Right ventricle myocardium superior (tissue), 1 donor: ENCODE data around the gene CFAP99. TPM values are rescaled to one million over a fixed set of nuclear protein-coding genes. Genes with fewer than 3 reads are reported as not detected.
A peak's percentile ranks its signal among the peaks of the same experiment; 100 is the strongest.
"Not testable (repeated sequence)": the region's sequence is repeated elsewhere in the genome, so short reads cannot be mapped to it uniquely, and the experiment has no call there.

ENCODE experiments used
- ATAC-seq: fragments of 200-7000 bp; cut with Tn5 transposase; one replicate; pipeline ENCODE4 v1.9.1; 2020; ENCODE audit warnings: mild to moderate bottlenecking; ENCODE audit not compliant: poor library complexity
- DNase-seq: peaks from one replicate; pipeline ENCODE4 v3.0.0-alpha.2; 2020
- intact Hi-C: fragments of 100-400 bp; cut with DNase I; formaldehyde crosslinking; loops from one replicate; pipeline ENCODE4 v1.11.2; 2022
- total RNA-seq: library from RNA; stranded (reverse); fragmentation: NEBNext Ultra II Directional; extraction: Animal tissue kit (Norgen Biotek cat#: 25700); gene quantifications from one replicate; pipeline ENCODE4 v1.2.1, GENCODE V29; 2021
- donor health status: DM: no; HTN: yes; CAD: no; lungs with severe emphysema.

The CFAP99 gene
- total RNA-seq, 1 donor from 2014 or later = not detected

DNA sequence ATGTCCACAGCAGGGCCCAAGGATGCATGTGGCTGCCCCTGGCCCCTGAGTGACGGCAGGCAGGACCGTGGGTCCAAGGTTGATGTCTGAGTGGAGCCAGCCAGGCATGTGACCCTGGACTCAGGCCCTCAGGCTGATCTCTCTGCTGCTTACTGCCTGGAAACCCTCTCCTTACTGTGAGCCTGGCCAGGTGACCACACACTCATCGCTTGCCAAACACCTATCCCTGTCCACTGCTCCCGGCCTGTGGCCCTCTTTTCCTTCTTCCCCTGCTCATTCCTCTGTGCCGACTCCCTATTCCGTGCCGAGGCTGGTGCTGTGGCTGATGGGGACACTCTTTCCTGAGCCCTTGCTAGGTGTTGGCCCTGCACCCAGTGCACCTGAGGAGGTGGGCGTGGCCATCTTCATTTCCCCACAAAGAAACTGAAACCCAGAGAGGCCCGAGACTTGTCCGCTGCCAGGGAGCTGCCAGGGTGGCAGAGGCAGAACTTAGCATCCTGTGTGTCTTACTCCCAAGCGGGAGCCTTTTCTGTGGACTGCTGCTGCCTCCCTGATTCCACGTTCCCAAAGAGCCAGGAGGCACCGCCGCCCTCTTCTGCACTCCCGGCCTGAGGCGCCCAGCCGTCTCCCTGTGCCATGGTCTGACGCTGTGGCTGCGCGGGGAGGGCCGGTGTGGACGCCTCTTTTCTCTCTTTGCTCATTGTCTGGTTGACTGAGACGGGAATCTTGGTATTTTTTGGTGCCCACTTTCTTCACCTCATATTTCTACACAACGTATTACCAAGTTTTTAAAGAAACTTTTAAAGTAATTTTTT, 38.9 kb downstream of the CFAP99 start:
- no peak for ATAC-seq
- no peak for DNase-seq
- intact Hi-C loops = no loop called here

DNA sequence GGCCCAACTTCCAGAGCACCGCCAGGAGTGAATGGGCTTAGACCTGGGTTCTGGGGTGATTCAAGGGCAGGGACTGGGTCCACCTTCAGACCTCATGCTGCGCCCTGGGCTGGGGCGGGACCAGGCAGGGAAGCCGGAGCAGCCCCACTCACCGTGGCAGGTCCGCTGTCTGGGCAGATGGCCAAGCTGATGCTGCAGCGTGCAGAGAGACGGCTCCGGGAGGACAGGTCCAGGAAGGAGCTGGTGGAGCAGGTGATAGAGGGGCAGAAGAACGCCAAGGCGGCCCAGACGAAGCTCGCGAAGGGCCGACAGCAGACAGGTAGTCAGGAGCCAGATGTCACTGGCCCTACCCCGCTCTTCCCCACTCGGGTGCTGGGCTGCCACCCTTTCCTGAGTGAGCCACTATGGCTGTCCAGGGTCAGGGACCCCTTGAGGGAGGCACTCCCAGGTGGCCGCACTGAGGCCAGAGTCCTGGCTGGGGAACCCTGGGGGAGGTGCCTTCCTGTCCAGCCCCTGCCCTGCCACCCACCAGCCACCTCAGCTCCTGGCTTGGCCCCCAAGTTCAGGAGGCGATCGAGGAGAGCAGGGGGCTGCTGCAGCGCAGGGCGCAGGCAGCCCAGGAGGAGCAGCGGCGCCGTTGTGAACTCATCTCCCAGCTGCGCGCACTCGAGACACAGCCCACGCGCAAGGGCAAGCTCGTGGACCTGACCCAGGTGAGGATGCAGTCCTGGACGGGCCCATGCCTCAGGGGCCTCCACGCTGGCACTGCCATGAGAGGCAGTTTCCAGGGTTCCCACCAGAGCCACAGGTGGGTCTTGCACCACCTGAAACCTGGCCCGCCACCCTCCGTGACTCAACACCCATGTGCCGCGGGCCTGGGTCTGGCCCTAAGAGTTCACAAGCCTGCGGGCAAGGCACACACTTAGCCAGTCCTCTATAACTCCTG, 40.1 kb downstream of the CFAP99 start:
- ATAC-seq (no peak), DNase-seq (no peak)
- intact Hi-C loops = no loop called here

- DNase-seq = no peak
- ATAC-seq = no peak
- intact Hi-C loops = loop anchor here (5.0 kb wide), 1 partner anchor 242 kb away; no protein-coding TSS in a partner anchor
These were observed 41.0 kb downstream of the CFAP99 start for GRCh38 chr4:2459589-2460349.

GRCh38 chr4:2461246-2461960, 42.6 kb downstream of the CFAP99 start:
- DNase-seq = no peak
- no peak for ATAC-seq
- intact Hi-C loops = loop anchor here (5.0 kb wide), 1 partner anchor 244 kb away; no protein-coding TSS in a partner anchor

DNA sequence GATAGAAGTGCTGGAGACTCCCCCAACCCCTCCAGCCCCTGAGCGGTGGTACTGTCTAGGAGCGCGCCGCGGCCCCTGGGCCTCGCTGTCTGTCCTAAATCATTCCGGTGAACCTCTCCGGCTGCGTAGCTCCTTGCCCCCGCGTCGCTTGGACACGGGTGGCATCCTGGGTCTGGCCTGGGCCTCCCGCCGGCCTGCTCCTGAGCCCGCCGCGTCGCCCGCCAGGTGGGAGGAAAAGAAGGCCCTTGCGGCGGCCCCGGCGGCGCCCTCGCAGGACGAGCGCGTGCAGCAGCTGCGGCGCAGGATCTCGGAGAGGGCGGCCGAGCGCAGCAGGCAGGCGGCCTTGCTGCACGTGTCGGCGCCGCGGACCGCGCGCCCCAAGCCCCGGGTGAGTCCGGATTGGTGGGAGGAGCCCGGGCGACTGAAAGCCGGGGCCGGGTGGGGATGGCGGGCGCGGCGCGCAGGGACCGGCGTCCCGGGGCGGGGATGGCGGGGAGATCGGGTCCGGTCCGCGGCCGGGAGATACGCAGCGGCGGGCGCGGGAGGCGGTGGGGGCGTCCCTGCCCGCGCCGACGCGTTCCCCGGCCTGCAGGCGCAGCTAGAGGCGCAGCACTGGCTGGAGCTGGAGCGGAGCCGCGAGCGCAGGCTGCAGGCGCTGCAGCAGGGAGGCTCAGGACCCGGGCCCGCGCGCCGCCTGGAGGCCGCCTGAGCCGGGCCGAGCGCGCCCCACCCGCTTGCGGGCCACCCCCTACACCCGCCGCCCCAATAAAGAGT, 43.6 kb downstream of the CFAP99 start:
- intact Hi-C loops = loop anchor here (5.0 kb wide), 1 partner anchor 245 kb away; no protein-coding TSS in a partner anchor
- DNase-seq (peak; percentile 77), ATAC-seq (peak; percentile 96)

GRCh38 chr4:2462992-2463762, 44.4 kb downstream of the CFAP99 start:
- DNase-seq (no peak), ATAC-seq (no peak)
- intact Hi-C loops = loop anchor here (5.0 kb wide), 1 partner anchor 246 kb away; no protein-coding TSS in a partner anchor

GRCh38 chr4:2465032-2465431, 46.3 kb downstream of the CFAP99 start:
- intact Hi-C loops = no loop called here
- ATAC-seq (no peak), DNase-seq (peak; percentile 34)

GRCh38 chr4:2465544-2465943, 46.8 kb downstream of the CFAP99 start:
- ATAC-seq, DNase-seq, intact Hi-C loops: not testable (repeated sequence)

DNA sequence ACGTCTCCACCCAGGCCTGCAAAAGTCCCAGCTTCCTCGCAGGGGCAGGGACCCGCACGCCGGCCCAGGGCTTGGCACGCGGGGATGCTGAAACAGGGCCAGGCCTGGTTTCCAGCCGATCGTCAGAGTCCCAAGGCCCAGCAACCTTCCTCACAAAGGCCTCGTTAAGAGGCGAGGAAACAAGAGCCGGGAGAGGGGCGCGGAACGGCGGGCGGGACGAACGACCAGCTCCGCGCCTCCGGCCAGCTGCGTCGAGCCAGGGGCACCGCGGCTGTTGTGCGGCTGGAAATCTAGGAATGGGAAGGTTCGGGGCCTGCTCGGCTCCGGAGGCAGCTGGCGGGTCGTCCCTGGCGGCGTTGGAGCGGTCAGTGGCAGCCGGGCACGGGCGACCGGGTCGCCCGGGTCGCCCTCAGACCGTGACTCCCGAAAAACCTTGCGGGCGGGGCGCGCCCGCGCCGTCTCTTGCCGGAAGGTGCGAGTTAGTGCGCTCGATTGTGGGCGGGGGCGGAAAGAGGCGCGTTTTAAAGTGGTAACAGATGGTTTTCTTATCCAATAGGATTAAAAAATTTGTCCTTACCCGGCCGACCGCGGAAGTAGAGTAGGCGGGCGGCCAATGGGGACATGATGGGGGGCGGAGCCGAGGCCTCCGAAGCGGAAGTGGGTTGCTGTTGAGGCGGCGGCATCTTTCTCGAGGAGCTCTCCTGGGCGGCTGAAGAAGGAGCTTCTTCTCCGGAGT, 49.9 kb downstream of the CFAP99 start, which contains the start of gene RNF4:
Gene RNF4, plus strand, starts transcription at position 651 of the 736 bp plus-strand sequence. CDS start 21,388 bp downstream, outside the sequence.
- DNase-seq = peak; percentile 97
- ATAC-seq = peak; percentile 95
- intact Hi-C loops = no loop called here

GRCh38 chr4:2469192-2469984, 50.6 kb downstream of the CFAP99 start:
- ATAC-seq = peak; percentile 44
- intact Hi-C loops = no loop called here
- peak; percentile 74 for DNase-seq

DNA sequence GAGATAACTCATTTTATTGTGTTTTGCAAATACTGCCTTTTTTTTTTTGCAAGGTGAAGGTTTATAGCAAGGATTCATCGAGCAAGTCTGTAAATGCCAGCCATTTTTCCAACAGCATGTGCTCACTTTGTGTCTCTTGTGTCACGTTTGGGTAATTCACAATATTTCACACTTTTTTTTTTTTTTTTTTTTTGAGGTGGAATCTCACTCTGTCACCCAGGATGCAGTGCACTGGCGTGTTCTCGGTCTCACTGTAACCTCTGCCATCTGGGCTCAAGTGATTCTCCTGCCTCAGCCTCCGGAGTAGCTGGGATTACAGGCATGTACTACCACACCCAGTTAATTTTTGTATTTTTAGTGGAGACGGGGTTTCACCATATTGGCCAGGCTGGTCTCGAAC, 52.0 kb downstream of the CFAP99 start:
- intact Hi-C loops = no loop called here
- no peak for DNase-seq

DNA sequence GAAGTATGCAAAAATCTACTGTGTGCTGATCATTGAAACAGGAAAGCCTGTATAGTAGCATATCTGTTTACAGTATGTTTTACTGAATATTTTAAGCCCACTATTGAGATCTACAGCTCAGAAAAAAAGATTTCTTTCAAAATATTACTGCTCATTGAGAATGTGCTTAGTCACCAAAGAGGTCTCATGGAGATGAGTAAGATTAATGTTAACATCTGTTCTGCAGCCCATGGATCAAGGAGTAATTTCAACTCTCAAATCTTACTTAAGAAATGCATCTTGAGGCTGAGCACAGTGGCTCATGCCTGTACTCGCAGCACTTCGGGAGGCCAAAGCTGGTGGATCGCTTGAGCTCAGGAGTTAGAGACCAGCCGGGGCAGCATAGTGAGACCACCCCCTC, 53.4 kb downstream of the CFAP99 start:
- ATAC-seq = no peak

More for the DNA sequence above, 52.0 kb downstream of the CFAP99 start:
- no peak for ATAC-seq

DNA sequence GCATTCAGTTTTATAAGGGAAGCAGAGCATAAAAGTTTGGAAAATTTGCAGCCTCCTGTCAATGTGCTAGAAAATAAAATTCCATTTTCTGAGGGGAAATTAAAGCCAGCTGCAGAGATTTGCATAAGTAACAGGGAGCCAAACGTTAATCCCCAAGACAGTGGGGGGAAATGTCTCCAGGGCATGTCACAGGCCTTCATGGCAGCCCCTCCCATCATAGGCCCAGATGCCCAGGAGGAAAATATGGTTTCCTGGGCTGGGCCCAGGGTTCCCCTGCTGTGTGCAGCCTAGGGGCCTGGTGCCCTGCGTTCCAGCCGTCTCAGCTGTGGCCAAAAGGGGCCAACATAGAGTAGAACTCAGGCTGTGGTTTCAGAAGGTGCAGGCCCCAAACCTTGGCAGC, 59.5 kb downstream of the CFAP99 start:
- intact Hi-C loops = no loop called here
- no peak for ATAC-seq
- DNase-seq = no peak

More for the DNA sequence above, 53.4 kb downstream of the CFAP99 start:
- no peak for DNase-seq
- intact Hi-C loops = no loop called here

DNA sequence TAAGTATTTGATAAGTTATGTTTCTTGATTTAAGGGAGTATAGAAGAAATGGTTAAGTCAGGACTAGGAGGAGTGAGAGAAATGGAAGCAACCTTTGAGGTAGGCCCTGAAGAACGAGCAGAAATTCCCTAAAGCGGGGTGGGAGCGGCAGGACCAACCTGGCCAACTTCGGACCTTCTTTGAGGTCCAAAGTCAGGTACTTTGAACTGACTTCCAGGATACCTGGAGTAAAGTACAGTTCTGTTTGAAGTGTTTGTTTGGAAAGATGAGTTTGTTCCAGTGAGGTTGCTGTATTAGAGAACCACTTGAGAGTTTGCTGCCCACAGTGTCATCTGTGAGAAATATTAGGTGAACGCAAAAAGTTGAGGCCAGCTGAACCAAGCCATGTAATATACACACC, 61.9 kb downstream of the CFAP99 start:
- DNase-seq (no peak), ATAC-seq (no peak)
- intact Hi-C loops = no loop called here

GRCh38 chr4:2482192-2482591, 63.4 kb downstream of the CFAP99 start:
- intact Hi-C loops = no loop called here
- ATAC-seq = no peak
- no peak for DNase-seq
